ENCODE data around the gene MYH6. TPM values are rescaled to one million over a fixed set of nuclear protein-coding genes. Genes with fewer than 3 reads are reported as not detected.

Gene MYH6
- total RNA-seq, 1 donor from 2014 or later, result not detected

GRCh38 chr14:23411563-23412525 is 3.8 kb upstream of the MYH6 start:
- H3K9me3 Mint-ChIP-seq (ENCODE audit: unreplicated experiment), result no peaks in the 10 kb centered on the region
- H3K36me3 Mint-ChIP-seq (ENCODE audit: unreplicated experiment), result no peaks in the 10 kb centered on the region
- H3K27me3 Mint-ChIP-seq (ENCODE audit: unreplicated experiment), result peaks cover 25% of the 10 kb centered on the region
- no peak for DNase-seq (ENCODE audit: extremely low spot score, unreplicated experiment)
- H3K4me1 Mint-ChIP-seq (ENCODE audit: unreplicated experiment), result no peaks in the 10 kb centered on the region
- TF ChIP-seq CTCF (IDR thresholded peaks at IDR 0.05), result no peak
- H3K4me3 Mint-ChIP-seq (ENCODE audit: unreplicated experiment), result no peak overlapping the region
- H3K27ac Mint-ChIP-seq (ENCODE audit: unreplicated experiment), result no peak overlapping the region

- H3K27me3 Mint-ChIP-seq (ENCODE audit: unreplicated experiment), result peaks cover 25% of the 10 kb centered on the region
- H3K4me1 Mint-ChIP-seq (ENCODE audit: unreplicated experiment), result no peaks in the 10 kb centered on the region
- DNase-seq (ENCODE audit: extremely low spot score, unreplicated experiment), result no peak
- H3K27ac Mint-ChIP-seq (ENCODE audit: unreplicated experiment), result no peak overlapping the region
- TF ChIP-seq CTCF (IDR thresholded peaks at IDR 0.05), result no peak
- H3K4me3 Mint-ChIP-seq (ENCODE audit: unreplicated experiment), result no peak overlapping the region
- H3K36me3 Mint-ChIP-seq (ENCODE audit: unreplicated experiment), result no peaks in the 10 kb centered on the region
- H3K9me3 Mint-ChIP-seq (ENCODE audit: unreplicated experiment), result no peaks in the 10 kb centered on the region
Measured at GRCh38 chr14:23409966-23410635, 2.0 kb upstream of the MYH6 start.

- H3K27me3 Mint-ChIP-seq (ENCODE audit: unreplicated experiment), result peaks cover 25% of the 10 kb centered on the region
- no peaks in the 10 kb centered on the region for H3K36me3 Mint-ChIP-seq (ENCODE audit: unreplicated experiment)
- H3K9me3 Mint-ChIP-seq (ENCODE audit: unreplicated experiment), result no peaks in the 10 kb centered on the region
- no peak for DNase-seq (ENCODE audit: extremely low spot score, unreplicated experiment)
- no peak for TF ChIP-seq CTCF (IDR thresholded peaks at IDR 0.05)
- H3K27ac Mint-ChIP-seq (ENCODE audit: unreplicated experiment), result no peak overlapping the region
- no peaks in the 10 kb centered on the region for H3K4me1 Mint-ChIP-seq (ENCODE audit: unreplicated experiment)
- H3K4me3 Mint-ChIP-seq (ENCODE audit: unreplicated experiment), result no peak overlapping the region
Measured at GRCh38 chr14:23409475-23409874, 1.4 kb upstream of the MYH6 start.

GRCh38 chr14:23408307-23408630 is 196 bp upstream of the MYH6 start:
- no peak for DNase-seq (ENCODE audit: extremely low spot score, unreplicated experiment)

More at GRCh38 chr14:23408307-23408630, 196 bp upstream of the MYH6 start:
- H3K36me3 Mint-ChIP-seq (ENCODE audit: unreplicated experiment), result no peaks in the 10 kb centered on the region
- no peaks in the 10 kb centered on the region for H3K9me3 Mint-ChIP-seq (ENCODE audit: unreplicated experiment)
- H3K27me3 Mint-ChIP-seq (ENCODE audit: unreplicated experiment), result peaks cover 32% of the 10 kb centered on the region
- no peak for TF ChIP-seq CTCF (IDR thresholded peaks at IDR 0.05)
- H3K4me1 Mint-ChIP-seq (ENCODE audit: unreplicated experiment), result no peaks in the 10 kb centered on the region
- no peak overlapping the region for H3K27ac Mint-ChIP-seq (ENCODE audit: unreplicated experiment)
- H3K4me3 Mint-ChIP-seq (ENCODE audit: unreplicated experiment), result no peak overlapping the region
